Activated T-cell treated with anti-CD3 and anti-CD28 coated beads, Interleukin-2, amount 50 U/mL, for 72 hours (primary cell): Measurements from ENCODE around the gene MAPK12. TPM values are rescaled to one million over a fixed set of nuclear protein-coding genes. Genes with fewer than 3 reads are reported as not detected.

Experiments used
- ATAC-seq, 2 donors: fragments of 150-1000 bp; cut with Tn5 transposase; replicated peaks in 1 of 2; 2 replicates each; pipeline ENCODE4 v1.10.0; 2021; ENCODE audit warnings: moderate library complexity in 2 of 2, mild to moderate bottlenecking in 1 of 2
- DNase-seq, 2 donors: peaks; one replicate each; pipeline ENCODE4 v3.0.0; 2021 to 2022; ENCODE audit warnings: mixed read lengths in 1 of 2
- H3K27ac Mint-ChIP-seq: one replicate; pipeline ENCODE4 v1.8.0; 2022; ENCODE audit warnings: mild to moderate bottlenecking, moderate library complexity, mixed read lengths
- H3K27me3 Mint-ChIP-seq: one replicate; pipeline ENCODE4 v1.8.0; 2022; ENCODE audit warnings: low read depth, mixed read lengths
- H3K36me3 Mint-ChIP-seq, 2 donors: one replicate each; pipeline ENCODE4 v1.8.0; 2022; ENCODE audit warnings: mixed read lengths in 2 of 2, mild to moderate bottlenecking in 1 of 2; ENCODE audit not compliant: insufficient read depth in 2 of 2
- H3K4me1 Mint-ChIP-seq: one replicate; pipeline ENCODE4 v1.8.0; 2022; ENCODE audit warnings: low read depth, mixed read lengths
- H3K4me3 Mint-ChIP-seq, 2 donors: one replicate each; pipeline ENCODE4 v1.8.0; 2022; ENCODE audit warnings: mild to moderate bottlenecking in 2 of 2, mixed read lengths in 2 of 2, moderate library complexity in 2 of 2
- H3K9me3 Mint-ChIP-seq, 2 donors: one replicate each; pipeline ENCODE4 v1.8.0; 2022; ENCODE audit warnings: mixed read lengths in 2 of 2
- total RNA-seq, 2 donors: library from RNA; stranded (reverse); gene quantifications; one replicate each; pipeline ENCODE4 v1.2.3, GENCODE V29; 2022

The MAPK12 gene
- total RNA-seq, 2 donors from 2014 or later, result 8.5 to 11.5 TPM

GRCh38 chr22:50227579-50228215, 33.8 kb downstream of the MAPK12 start:
- no peak for DNase-seq
- H3K9me3 Mint-ChIP-seq, result no peaks in the 10 kb centered on the region
- no peak overlapping the region for H3K4me3 Mint-ChIP-seq
- peaks cover 2 to 14% of the 10 kb centered on the region in 2 donors for H3K36me3 Mint-ChIP-seq
- H3K27me3 Mint-ChIP-seq, result no peaks in the 10 kb centered on the region
- no peak for ATAC-seq
- no peak overlapping the region for H3K27ac Mint-ChIP-seq
- no peaks in the 10 kb centered on the region for H3K4me1 Mint-ChIP-seq

- no peak overlapping the region for H3K4me3 Mint-ChIP-seq
- no peak for DNase-seq
Measured at GRCh38 chr22:50226875-50227165, 34.7 kb downstream of the MAPK12 start.

GRCh38 chr22:50226063-50226874, 35.2 kb downstream of the MAPK12 start:
- Mint-ChIP-seq H3K4me3 (no peak overlapping the region), H3K4me1 (no peaks in the 10 kb centered on the region), H3K27me3 (no peaks in the 10 kb centered on the region), H3K27ac (no peak overlapping the region), H3K36me3 (peaks cover 2 to 13% of the 10 kb centered on the region in 2 donors), H3K9me3 (no peaks in the 10 kb centered on the region)
- ATAC-seq (no peak), DNase-seq (no peak)

More at GRCh38 chr22:50226875-50227165, 34.7 kb downstream of the MAPK12 start:
- no peaks in the 10 kb centered on the region for H3K27me3 Mint-ChIP-seq
- no peaks in the 10 kb centered on the region for H3K9me3 Mint-ChIP-seq
- H3K27ac Mint-ChIP-seq, result no peak overlapping the region
- no peaks in the 10 kb centered on the region for H3K4me1 Mint-ChIP-seq
- ATAC-seq, result no peak
- H3K36me3 Mint-ChIP-seq, result peaks cover 2 to 14% of the 10 kb centered on the region in 2 donors

GRCh38 chr22:50225200-50225969, 36.1 kb downstream of the MAPK12 start:
- DNase-seq (no peak), ATAC-seq (no peak)
- Mint-ChIP-seq H3K4me3 (no peak overlapping the region), H3K4me1 (no peaks in the 10 kb centered on the region), H3K27me3 (no peaks in the 10 kb centered on the region), H3K27ac (no peak overlapping the region), H3K9me3 (no peaks in the 10 kb centered on the region), H3K36me3 (peaks cover 2 to 15% of the 10 kb centered on the region in 2 donors)

GRCh38 chr22:50224071-50224470, 37.4 kb downstream of the MAPK12 start:
- H3K4me3 Mint-ChIP-seq, result no peak overlapping the region
- no peaks in the 10 kb centered on the region for H3K9me3 Mint-ChIP-seq
- no peak for DNase-seq
- H3K36me3 Mint-ChIP-seq, result peaks cover 2 to 14% of the 10 kb centered on the region in 2 donors
- H3K27ac Mint-ChIP-seq, result no peak overlapping the region
- ATAC-seq, result no peak
- no peaks in the 10 kb centered on the region for H3K27me3 Mint-ChIP-seq
- H3K4me1 Mint-ChIP-seq, result no peaks in the 10 kb centered on the region

- Mint-ChIP-seq H3K27ac (no peak overlapping the region), H3K36me3 (peaks cover 2 to 15% of the 10 kb centered on the region in 2 donors), H3K4me1 (no peaks in the 10 kb centered on the region), H3K4me3 (no peak overlapping the region), H3K9me3 (no peaks in the 10 kb centered on the region), H3K27me3 (no peaks in the 10 kb centered on the region)
- no peak for ATAC-seq
- no peak for DNase-seq
Measured at GRCh38 chr22:50222508-50222907, 39.0 kb downstream of the MAPK12 start.

- DNase-seq, result no peak
- Mint-ChIP-seq H3K4me3 (no peak overlapping the region), H3K36me3 (peaks cover 2 to 15% of the 10 kb centered on the region in 2 donors), H3K27ac (no peak overlapping the region), H3K27me3 (no peaks in the 10 kb centered on the region), H3K9me3 (no peaks in the 10 kb centered on the region), H3K4me1 (no peaks in the 10 kb centered on the region)
- no peak for ATAC-seq
Measured at GRCh38 chr22:50221410-50222300, 39.8 kb downstream of the MAPK12 start.

- no peak for ATAC-seq
- Mint-ChIP-seq H3K36me3 (peaks cover 2 to 18% of the 10 kb centered on the region in 2 donors), H3K27ac (no peak overlapping the region), H3K9me3 (no peaks in the 10 kb centered on the region), H3K4me3 (no peak overlapping the region), H3K4me1 (no peaks in the 10 kb centered on the region), H3K27me3 (no peaks in the 10 kb centered on the region)
- no peak for DNase-seq
Measured at GRCh38 chr22:50220603-50221409, 40.7 kb downstream of the MAPK12 start.

GRCh38 chr22:50219800-50220602, 41.5 kb downstream of the MAPK12 start:
- Mint-ChIP-seq H3K4me1 (no peaks in the 10 kb centered on the region), H3K9me3 (no peaks in the 10 kb centered on the region), H3K36me3 (peaks cover 2 to 15% of the 10 kb centered on the region in 2 donors), H3K27me3 (no peaks in the 10 kb centered on the region), H3K27ac (no peak overlapping the region), H3K4me3 (no peak overlapping the region)
- ATAC-seq, result no peak
- no peak for DNase-seq

GRCh38 chr22:50218996-50219727, 42.3 kb downstream of the MAPK12 start:
- peak in 1 of 2 donors; percentile 12 for ATAC-seq
- no peak for DNase-seq
- Mint-ChIP-seq H3K4me1 (no peaks in the 10 kb centered on the region), H3K27me3 (no peaks in the 10 kb centered on the region), H3K36me3 (peaks cover 2 to 17% of the 10 kb centered on the region in 2 donors), H3K27ac (no peak overlapping the region), H3K4me3 (no peak overlapping the region), H3K9me3 (no peaks in the 10 kb centered on the region)
